A549 (cell line): ENCODE results near the gene MORN1.

Experiments used
- CEBPB ChIP-seq, 2 experiments: fragments of >200 bp in 1 of 2; sonication (Bioruptor Twin) in 1 of 2; formaldehyde crosslinking in 1 of 2; IDR thresholded peaks; 2 replicates each; pipeline ENCODE4 v1.6.1; 2012 to 2016
- CHD2 ChIP-seq: fragments of 150-350 bp; IDR thresholded peaks from 2 replicates; pipeline ENCODE4 v1.6.1; 2014; ENCODE audit warnings: low read length; ENCODE audit not compliant: partially characterized antibody
- TF ChIP-seq, protein P1 (sequence below): fragments of 250-450 bp; sonication (Bioruptor Pico); IDR thresholded peaks from 2 replicates; pipeline ENCODE4 v1.5.0; 2021; ENCODE audit warnings: mild to moderate bottlenecking, moderate library complexity, borderline replicate concordance
- TF ChIP-seq, protein P2 (sequence below): fragments of >200 bp; sonication (Bioruptor Twin); formaldehyde crosslinking; IDR thresholded peaks from 3 replicates; pipeline ENCODE4 v1.5.1; 2016

DNA sequence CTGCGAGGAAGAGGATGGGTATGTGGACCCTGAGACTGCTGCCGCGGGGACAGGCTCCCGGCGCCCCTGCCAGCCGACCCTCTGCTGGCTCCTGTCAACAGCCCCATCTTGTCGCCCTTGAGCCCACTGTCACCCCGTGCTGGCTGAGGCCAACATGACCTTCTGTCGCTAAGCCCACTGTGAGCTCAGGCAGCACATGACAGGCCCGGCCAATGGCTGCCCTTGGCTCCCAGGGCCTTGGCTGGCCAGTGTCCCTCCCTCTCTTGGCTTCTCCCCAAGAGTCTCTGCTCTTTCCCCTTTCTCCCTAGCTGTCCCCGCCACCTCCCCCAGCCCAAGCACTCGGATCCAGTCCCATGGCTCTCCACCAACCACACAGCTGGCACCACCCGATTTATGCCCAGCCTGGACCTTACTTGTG is 17.5 kb upstream of the MORN1 start:
- TF ChIP-seq, protein P1, sequence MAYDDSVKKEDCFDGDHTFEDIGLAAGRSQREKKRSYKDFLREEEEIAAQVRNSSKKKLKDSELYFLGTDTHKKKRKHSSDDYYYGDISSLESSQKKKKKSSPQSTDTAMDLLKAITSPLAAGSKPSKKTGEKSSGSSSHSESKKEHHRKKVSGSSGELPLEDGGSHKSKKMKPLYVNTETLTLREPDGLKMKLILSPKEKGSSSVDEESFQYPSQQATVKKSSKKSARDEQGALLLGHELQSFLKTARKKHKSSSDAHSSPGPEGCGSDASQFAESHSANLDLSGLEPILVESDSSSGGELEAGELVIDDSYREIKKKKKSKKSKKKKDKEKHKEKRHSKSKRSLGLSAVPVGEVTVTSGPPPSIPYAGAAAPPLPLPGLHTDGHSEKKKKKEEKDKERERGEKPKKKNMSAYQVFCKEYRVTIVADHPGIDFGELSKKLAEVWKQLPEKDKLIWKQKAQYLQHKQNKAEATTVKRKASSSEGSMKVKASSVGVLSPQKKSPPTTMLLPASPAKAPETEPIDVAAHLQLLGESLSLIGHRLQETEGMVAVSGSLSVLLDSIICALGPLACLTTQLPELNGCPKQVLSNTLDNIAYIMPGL (CRISPR knock-in tag), result no peak
- no peak for TF ChIP-seq CEBPB (IDR thresholded peaks at IDR 0.05)
- TF ChIP-seq CHD2, result no peak
- TF ChIP-seq, protein P2, sequence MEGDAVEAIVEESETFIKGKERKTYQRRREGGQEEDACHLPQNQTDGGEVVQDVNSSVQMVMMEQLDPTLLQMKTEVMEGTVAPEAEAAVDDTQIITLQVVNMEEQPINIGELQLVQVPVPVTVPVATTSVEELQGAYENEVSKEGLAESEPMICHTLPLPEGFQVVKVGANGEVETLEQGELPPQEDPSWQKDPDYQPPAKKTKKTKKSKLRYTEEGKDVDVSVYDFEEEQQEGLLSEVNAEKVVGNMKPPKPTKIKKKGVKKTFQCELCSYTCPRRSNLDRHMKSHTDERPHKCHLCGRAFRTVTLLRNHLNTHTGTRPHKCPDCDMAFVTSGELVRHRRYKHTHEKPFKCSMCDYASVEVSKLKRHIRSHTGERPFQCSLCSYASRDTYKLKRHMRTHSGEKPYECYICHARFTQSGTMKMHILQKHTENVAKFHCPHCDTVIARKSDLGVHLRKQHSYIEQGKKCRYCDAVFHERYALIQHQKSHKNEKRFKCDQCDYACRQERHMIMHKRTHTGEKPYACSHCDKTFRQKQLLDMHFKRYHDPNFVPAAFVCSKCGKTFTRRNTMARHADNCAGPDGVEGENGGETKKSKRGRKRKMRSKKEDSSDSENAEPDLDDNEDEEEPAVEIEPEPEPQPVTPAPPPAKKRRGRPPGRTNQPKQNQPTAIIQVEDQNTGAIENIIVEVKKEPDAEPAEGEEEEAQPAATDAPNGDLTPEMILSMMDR, result no peak
